A673 (cell line): ENCODE data around the gene ABHD16B.
"Not testable (repeated sequence)": the region's sequence is repeated elsewhere in the genome, so short reads cannot be mapped to it uniquely, and the experiment has no call there.

Experiments
- CTCF ChIP-seq: fragments of 300-800, 200-600 bp; sonication (generic); conservative IDR thresholded peaks from 2 replicates; pipeline ENCODE4 v1.5.1; 2017; ENCODE audit warnings: low read depth, mild to moderate bottlenecking, antibody characterized with exemption, low read length, moderate library complexity, mixed read lengths
- EZH2 ChIP-seq: fragments of 200-600 bp; sonication (generic); IDR thresholded peaks from 2 replicates; pipeline ENCODE4 v1.6.1; 2017; ENCODE audit warnings: borderline replicate concordance, low read depth, mild to moderate bottlenecking, mixed read lengths, antibody characterized with exemption, low read length; ENCODE audit not compliant: poor library complexity, severe bottlenecking

GRCh38 chr20:63853733-63854068 lies 7.6 kb upstream of the ABHD16B start:
- not testable (repeated sequence) for TF ChIP-seq CTCF, EZH2
